Ovary (tissue), 9 donors: ENCODE data around the gene DNAJC3. TPM values are rescaled to one million over a fixed set of nuclear protein-coding genes. Genes with fewer than 3 reads are reported as not detected.

ENCODE experiments used
- DNase-seq, 5 donors: peaks; one replicate each; pipeline ENCODE4 v3.0.0-alpha.2; 2019 to 2020
- H3K27ac ChIP-seq, 2 donors: fragments of 200-600 bp; one replicate each; pipeline versions ENCODE4 v1.5.1 to v1.8.0; 2019 to 2022
- H3K27me3 ChIP-seq: fragments of 200-600 bp; one replicate; pipeline ENCODE4 v1.8.0; 2022
- H3K36me3 ChIP-seq: fragments of 200-600 bp; sonication (generic); one replicate; pipeline ENCODE4 v1.5.1; 2019
- H3K4me1 ChIP-seq: one replicate; pipeline ENCODE4 v1.8.1; 2013; ENCODE audit warnings: mild to moderate bottlenecking, moderate library complexity; ENCODE audit not compliant: insufficient read depth
- H3K4me3 ChIP-seq: fragments of 200-600 bp; sonication (generic); one replicate; pipeline ENCODE4 v1.5.1; 2017
- H3K9me3 ChIP-seq, 2 donors: fragments of 200-600 bp in 1 of 2; sonication (generic) in 1 of 2; one replicate each; pipeline versions ENCODE4 v1.5.1 to v1.8.1; 2013 to 2019; ENCODE audit warnings: mild to moderate bottlenecking in 1 of 2, moderate library complexity in 1 of 2
- EP300 ChIP-seq: sonication (generic); formaldehyde crosslinking; IDR thresholded peaks from one replicate; pipeline ENCODE4 v1.6.1; 2017; ENCODE audit warnings: antibody characterized with exemption
- POLR2A ChIP-seq: fragments of 450-650 bp; IDR thresholded peaks from one replicate; pipeline ENCODE4 v1.6.1; 2017; ENCODE audit warnings: antibody characterized with exemption, mild to moderate bottlenecking, moderate library complexity
- WGBS, 3 donors: extraction: QIAGEN DNeasy Blood & Tissue Kit in 1 of 3; methylation state at CpG; one replicate each; pipeline versions ENCODE4 v1.1.5 to v1.1.7; 2013 to 2017; 5-methylcytosine and 5-hydroxymethylcytosine counted together
- intact Hi-C, 4 donors: fragments of 100-400 bp; cut with DNase I; formaldehyde crosslinking; loops; one replicate each; pipeline versions ENCODE4 v1.11.0 to v1.15.1; 2022 to 2023
- polyA plus RNA-seq, 2 donors: library from polyadenylated mRNA; stranded (reverse); fragments of 200-250 nt in 1 of 2; fragments of 350-450 nt in 1 of 2; fragmentation: Illumina TruSeq in 1 of 2; extraction: RNeasy Lipid Tissue Mini Kit (QIAGEN cat#74804) in 1 of 2; gene quantifications; one replicate each; pipeline ENCODE4 v1.2.3, GENCODE V29; 2013 to 2014
- total RNA-seq, 7 donors: library from RNA; depleted of rRNA in 2 of 7; stranded (reverse); fragments of >200 nt in 2 of 7; fragmentation: NEBNext Ultra II Directional in 3 of 7; extraction: Animal tissue kit (Norgen Biotek cat#: 25700) in 3 of 7; gene quantifications; one replicate each; pipeline versions ENCODE4 v1.1.0 to v1.2.4, GENCODE V29; 2016 to 2023
- TF ChIP-seq, protein P1 (sequence below), 3 donors: fragments of 450-650 bp in 2 of 3; fragments of 200-600 bp in 1 of 3; IDR thresholded peaks; one replicate each; pipeline versions ENCODE4 v1.5.1 to v1.8.0; 2016 to 2022; ENCODE audit warnings: antibody characterized with exemption in 3 of 3, mild to moderate bottlenecking in 1 of 3
- donor health status: DM: no; HTN: no; CAD: no; lungs with moderate emphysema.
- donor health status: DM: no; HTN: no; CAD: no.
- donor health status: Bipolar disorder and iron deficiency.
- donor health status: DM: yes; HTN: yes; CAD: no.
- donor health status: DM: no; HTN: no; CAD: no.
- donor health status: DM: yes; HTN: yes; CAD: no.

The DNAJC3 gene
- total and polyA plus RNA-seq, 9 donors = 13.6 to 56.7 (median 33.4) TPM

- no peak for DNase-seq
- no peaks in the 10 kb centered on the region for H3K4me1 ChIP-seq
- H3K9me3 ChIP-seq = no peaks in the 10 kb centered on the region
- no peaks in the 10 kb centered on the region for H3K36me3 ChIP-seq
- intact Hi-C loops = no loop called here
- no peak overlapping the region for H3K4me3 ChIP-seq
- H3K27ac ChIP-seq = no peak overlapping the region
- H3K27me3 ChIP-seq = no peaks in the 10 kb centered on the region
- TF ChIP-seq, protein P1, sequence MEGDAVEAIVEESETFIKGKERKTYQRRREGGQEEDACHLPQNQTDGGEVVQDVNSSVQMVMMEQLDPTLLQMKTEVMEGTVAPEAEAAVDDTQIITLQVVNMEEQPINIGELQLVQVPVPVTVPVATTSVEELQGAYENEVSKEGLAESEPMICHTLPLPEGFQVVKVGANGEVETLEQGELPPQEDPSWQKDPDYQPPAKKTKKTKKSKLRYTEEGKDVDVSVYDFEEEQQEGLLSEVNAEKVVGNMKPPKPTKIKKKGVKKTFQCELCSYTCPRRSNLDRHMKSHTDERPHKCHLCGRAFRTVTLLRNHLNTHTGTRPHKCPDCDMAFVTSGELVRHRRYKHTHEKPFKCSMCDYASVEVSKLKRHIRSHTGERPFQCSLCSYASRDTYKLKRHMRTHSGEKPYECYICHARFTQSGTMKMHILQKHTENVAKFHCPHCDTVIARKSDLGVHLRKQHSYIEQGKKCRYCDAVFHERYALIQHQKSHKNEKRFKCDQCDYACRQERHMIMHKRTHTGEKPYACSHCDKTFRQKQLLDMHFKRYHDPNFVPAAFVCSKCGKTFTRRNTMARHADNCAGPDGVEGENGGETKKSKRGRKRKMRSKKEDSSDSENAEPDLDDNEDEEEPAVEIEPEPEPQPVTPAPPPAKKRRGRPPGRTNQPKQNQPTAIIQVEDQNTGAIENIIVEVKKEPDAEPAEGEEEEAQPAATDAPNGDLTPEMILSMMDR (IDR thresholded peaks at IDR 0.05) = no peak
- TF ChIP-seq EP300 (no peak), POLR2A (no peak)
- 95 to 99% (median 97%) methylated on average over 4 of the region's 4 CpGs for WGBS, 3 donors
Observed at GRCh38 chr13:95707035-95707434, 30.1 kb downstream of the DNAJC3 start.

DNA sequence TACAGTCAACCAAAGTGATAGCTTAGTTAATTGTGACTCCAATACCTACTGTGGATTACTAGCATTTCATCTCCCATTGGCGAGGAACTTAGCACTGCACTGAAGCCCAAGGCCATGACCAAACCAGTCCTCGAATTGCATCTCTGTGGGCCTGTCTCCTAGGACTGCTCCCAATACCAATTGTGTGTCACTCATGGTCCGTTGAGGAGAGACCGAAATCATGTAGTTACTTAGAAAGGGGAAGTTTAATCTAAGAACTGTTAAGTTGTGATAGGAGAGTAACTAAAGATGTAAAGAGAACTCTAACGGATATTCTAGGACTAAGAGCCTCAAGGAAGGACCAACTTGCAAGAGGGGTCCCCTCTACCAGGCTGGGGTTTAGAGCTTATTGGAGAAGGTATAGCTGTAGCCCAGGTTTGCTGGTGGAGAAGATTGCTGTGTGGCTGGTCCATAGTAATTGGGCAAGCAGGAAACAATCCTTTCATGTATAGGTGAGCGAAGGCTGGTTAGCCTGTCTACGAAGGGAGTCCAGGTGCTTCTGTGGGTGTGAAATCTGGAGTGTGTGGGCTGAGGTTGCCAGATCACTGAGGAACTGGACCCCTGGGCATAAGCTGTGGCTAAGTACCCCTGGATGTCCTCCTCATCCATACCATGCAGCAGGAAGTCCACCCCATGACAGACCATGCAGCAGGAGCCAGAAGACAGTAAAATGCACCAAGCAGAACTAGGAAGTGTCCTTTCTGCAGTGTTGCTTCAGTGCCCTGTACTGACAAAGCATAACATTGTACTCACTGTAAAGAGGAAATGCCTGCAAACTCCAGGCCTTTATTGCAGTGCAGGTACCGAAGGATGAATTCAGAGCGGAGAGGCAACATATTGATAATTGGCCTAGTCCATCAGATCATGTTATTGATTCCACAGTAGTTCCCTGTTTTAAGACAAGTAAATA, 30.8 kb downstream of the DNAJC3 start:
- TF ChIP-seq, protein P1 (IDR thresholded peaks at IDR 0.05) = no peak
- no peak for TF ChIP-seq POLR2A
- no peak for TF ChIP-seq EP300
- Histone ChIP-seq H3K36me3 (no peaks in the 10 kb centered on the region), H3K27ac (no peak overlapping the region), H3K4me1 (no peaks in the 10 kb centered on the region), H3K9me3 (no peaks in the 10 kb centered on the region), H3K4me3 (no peak overlapping the region), H3K27me3 (no peaks in the 10 kb centered on the region)
- intact Hi-C loops = no loop called here
- DNase-seq = no peak
- 96 to 98% (median 96%) methylated on average over 9 of the region's 9 CpGs for WGBS, 3 donors

GRCh38 chr13:95708391-95708774, 31.4 kb downstream of the DNAJC3 start:
- no peaks in the 10 kb centered on the region for H3K9me3 ChIP-seq

GRCh38 chr13:95708811-95709500, 32.0 kb downstream of the DNAJC3 start:
- Histone ChIP-seq H3K4me3 (no peak overlapping the region), H3K4me1 (no peaks in the 10 kb centered on the region), H3K9me3 (no peaks in the 10 kb centered on the region), H3K27me3 (no peaks in the 10 kb centered on the region), H3K27ac (no peak overlapping the region), H3K36me3 (no peaks in the 10 kb centered on the region)
- TF ChIP-seq EP300 (no peak), POLR2A (no peak)
- TF ChIP-seq, protein P1 (IDR thresholded peaks at IDR 0.05) = no peak
- intact Hi-C loops = no loop called here
- no peak for DNase-seq
- 74 to 80% (median 75%) methylated on average over 4 of the region's 4 CpGs for WGBS, 3 donors

More at GRCh38 chr13:95708391-95708774, 31.4 kb downstream of the DNAJC3 start:
- no peak overlapping the region for H3K4me3 ChIP-seq
- 79 to 86% (median 83%) methylated on average over 5 of the region's 5 CpGs for WGBS, 3 donors
- TF ChIP-seq, protein P1 (IDR thresholded peaks at IDR 0.05) = no peak
- TF ChIP-seq EP300 = no peak
- no peak for TF ChIP-seq POLR2A
- no peak overlapping the region for H3K27ac ChIP-seq
- intact Hi-C loops = no loop called here
- no peaks in the 10 kb centered on the region for H3K36me3 ChIP-seq
- no peak for DNase-seq
- no peaks in the 10 kb centered on the region for H3K4me1 ChIP-seq
- H3K27me3 ChIP-seq = no peaks in the 10 kb centered on the region
